HG03025 (cell line): ENCODE measurements around the gene PSMD10.
A peak's percentile ranks its signal among the peaks of the same experiment; 100 is the strongest.

Experiments used
- ATAC-seq: cut with Tn5 transposase; IDR thresholded peaks from one replicate; pipeline ENCODE4 v1.9.1; 2021; ENCODE audit warnings: mild to moderate bottlenecking, moderate library complexity; ENCODE audit not compliant: unreplicated experiment, low FRiP score

The PSMD10 gene

GRCh38 chrX:108091264-108091877 is at the start of gene PSMD10, which contains the start of gene ATG4A:
TSS of gene PSMD10 (minus strand) at chrX:108091542. CDS start at chrX:108091520, 22 bp downstream.
TSS of gene ATG4A (plus strand) at chrX:108091778. CDS start at chrX:108091827, 49 bp downstream.
- peak; percentile 98 for ATAC-seq

GRCh38 chrX:108138814-108139702 is 47.7 kb upstream of the PSMD10 start:
- ATAC-seq = no peak

- no peak for ATAC-seq
Measured at GRCh38 chrX:108134724-108135123, 43.4 kb upstream of the PSMD10 start.

GRCh38 chrX:108132876-108133275 is 41.5 kb upstream of the PSMD10 start:
- ATAC-seq = no peak

- no peak for ATAC-seq
Measured at GRCh38 chrX:108132034-108132433, 40.7 kb upstream of the PSMD10 start.

- ATAC-seq = no peak
Measured at GRCh38 chrX:108131471-108131870, 40.1 kb upstream of the PSMD10 start.

GRCh38 chrX:108130889-108131288 is 39.5 kb upstream of the PSMD10 start:
- no peak for ATAC-seq

GRCh38 chrX:108127152-108127551 is 35.8 kb upstream of the PSMD10 start:
- no peak for ATAC-seq

- ATAC-seq = no peak
Measured at GRCh38 chrX:108126661-108127060, 35.3 kb upstream of the PSMD10 start.

GRCh38 chrX:108123591-108124366 is 32.4 kb upstream of the PSMD10 start:
- ATAC-seq = no peak

GRCh38 chrX:108122748-108123147 is 31.4 kb upstream of the PSMD10 start:
- ATAC-seq = no peak

- no peak for ATAC-seq
Measured at GRCh38 chrX:108121291-108121690, 29.9 kb upstream of the PSMD10 start.

GRCh38 chrX:108117988-108118387 is 26.6 kb upstream of the PSMD10 start:
- no peak for ATAC-seq

- no peak for ATAC-seq
Measured at GRCh38 chrX:108114541-108114940, 23.2 kb upstream of the PSMD10 start.

- no peak for ATAC-seq
Measured at GRCh38 chrX:108105473-108105872, 14.1 kb upstream of the PSMD10 start.

GRCh38 chrX:108097380-108097779 is 6.0 kb upstream of the PSMD10 start:
- ATAC-seq = no peak

- ATAC-seq = peak; percentile 49
Measured at GRCh38 chrX:108091878-108092291, 543 bp upstream of the PSMD10 start.

- ATAC-seq = no peak
Measured at GRCh38 chrX:108090491-108091263, 665 bp downstream of the PSMD10 start.

GRCh38 chrX:108088511-108088910 is 2.8 kb downstream of the PSMD10 start:
- ATAC-seq = no peak

- ATAC-seq = no peak
Measured at GRCh38 chrX:108087792-108088191, 3.5 kb downstream of the PSMD10 start.
